ENCODE data around the gene ESYT1.
A peak's percentile ranks its signal among the peaks of the same experiment; 100 is the strongest.

Gene ESYT1

DNA sequence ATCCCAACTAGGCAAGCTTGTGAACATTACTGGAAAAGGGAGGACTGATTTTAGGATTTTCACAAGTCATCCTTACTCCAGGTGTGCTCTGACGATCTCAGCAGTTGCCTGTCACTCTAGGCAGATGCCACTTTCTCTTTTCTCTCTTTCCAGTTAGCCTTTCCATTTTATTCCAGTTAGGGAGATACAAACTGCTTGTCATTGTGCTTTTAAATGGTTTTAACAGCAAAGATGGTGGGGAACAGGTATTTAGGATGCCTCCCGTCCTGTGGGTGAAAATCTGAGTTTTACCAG, 22.5 kb upstream of the ESYT1 start:
- peaks cover 11% of the 10 kb centered on the region for H3K4me1 ChIP-seq (ENCODE audit: insufficient read depth, poor library complexity, severe bottlenecking)
- ATAC-seq (ENCODE audit: low read depth) = no peak
- TF ChIP-seq, protein P1, sequence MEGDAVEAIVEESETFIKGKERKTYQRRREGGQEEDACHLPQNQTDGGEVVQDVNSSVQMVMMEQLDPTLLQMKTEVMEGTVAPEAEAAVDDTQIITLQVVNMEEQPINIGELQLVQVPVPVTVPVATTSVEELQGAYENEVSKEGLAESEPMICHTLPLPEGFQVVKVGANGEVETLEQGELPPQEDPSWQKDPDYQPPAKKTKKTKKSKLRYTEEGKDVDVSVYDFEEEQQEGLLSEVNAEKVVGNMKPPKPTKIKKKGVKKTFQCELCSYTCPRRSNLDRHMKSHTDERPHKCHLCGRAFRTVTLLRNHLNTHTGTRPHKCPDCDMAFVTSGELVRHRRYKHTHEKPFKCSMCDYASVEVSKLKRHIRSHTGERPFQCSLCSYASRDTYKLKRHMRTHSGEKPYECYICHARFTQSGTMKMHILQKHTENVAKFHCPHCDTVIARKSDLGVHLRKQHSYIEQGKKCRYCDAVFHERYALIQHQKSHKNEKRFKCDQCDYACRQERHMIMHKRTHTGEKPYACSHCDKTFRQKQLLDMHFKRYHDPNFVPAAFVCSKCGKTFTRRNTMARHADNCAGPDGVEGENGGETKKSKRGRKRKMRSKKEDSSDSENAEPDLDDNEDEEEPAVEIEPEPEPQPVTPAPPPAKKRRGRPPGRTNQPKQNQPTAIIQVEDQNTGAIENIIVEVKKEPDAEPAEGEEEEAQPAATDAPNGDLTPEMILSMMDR (IDR thresholded peaks at IDR 0.05; ENCODE audit: poor library complexity, severe bottlenecking) = no peak
- peaks cover 55% of the 10 kb centered on the region for H3K36me3 ChIP-seq (ENCODE audit: low read depth)
- no peaks in the 10 kb centered on the region for H3K27me3 ChIP-seq (ENCODE audit: insufficient read depth, poor library complexity, severe bottlenecking)
- H3K4me3 ChIP-seq (ENCODE audit: severe bottlenecking) = peak overlapping the region; percentile 77
- H3K9me3 ChIP-seq (ENCODE audit: severe bottlenecking) = no peaks in the 10 kb centered on the region
- no peak for DNase-seq (ENCODE audit: low spot score)
- H3K27ac ChIP-seq (ENCODE audit: poor library complexity, severe bottlenecking) = peak overlapping the region; percentile 69

DNA sequence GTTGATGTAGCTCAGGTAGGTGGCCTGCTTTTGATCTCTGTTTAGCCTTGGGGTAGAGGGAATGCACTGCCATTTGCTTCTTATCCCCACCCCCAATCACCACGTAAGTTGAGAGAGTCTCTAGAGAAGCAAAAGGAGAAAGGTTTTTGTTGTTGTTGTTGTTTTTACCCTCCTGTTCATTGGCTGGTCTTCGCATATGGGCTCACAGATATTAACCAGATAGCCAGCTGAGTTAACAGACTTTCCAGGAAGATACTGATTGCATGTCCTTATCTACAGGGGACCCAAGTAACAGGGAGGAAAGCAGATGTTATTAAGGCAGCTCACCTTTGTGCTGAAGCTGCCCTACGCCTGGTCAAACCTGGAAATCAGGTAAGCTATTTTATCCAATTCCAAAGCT, 20.8 kb upstream of the ESYT1 start:
- ATAC-seq (ENCODE audit: low read depth) = no peak
- no peaks in the 10 kb centered on the region for H3K9me3 ChIP-seq (ENCODE audit: severe bottlenecking)
- TF ChIP-seq, protein P1 (IDR thresholded peaks at IDR 0.05; ENCODE audit: poor library complexity, severe bottlenecking) = no peak
- H3K36me3 ChIP-seq (ENCODE audit: low read depth) = peaks cover 72% of the 10 kb centered on the region
- no peaks in the 10 kb centered on the region for H3K27me3 ChIP-seq (ENCODE audit: insufficient read depth, poor library complexity, severe bottlenecking)
- H3K4me1 ChIP-seq (ENCODE audit: insufficient read depth, poor library complexity, severe bottlenecking) = peaks cover 11% of the 10 kb centered on the region
- H3K27ac ChIP-seq (ENCODE audit: poor library complexity, severe bottlenecking) = no peak overlapping the region
- no peak for DNase-seq (ENCODE audit: low spot score)
- H3K4me3 ChIP-seq (ENCODE audit: severe bottlenecking) = no peak overlapping the region

DNA sequence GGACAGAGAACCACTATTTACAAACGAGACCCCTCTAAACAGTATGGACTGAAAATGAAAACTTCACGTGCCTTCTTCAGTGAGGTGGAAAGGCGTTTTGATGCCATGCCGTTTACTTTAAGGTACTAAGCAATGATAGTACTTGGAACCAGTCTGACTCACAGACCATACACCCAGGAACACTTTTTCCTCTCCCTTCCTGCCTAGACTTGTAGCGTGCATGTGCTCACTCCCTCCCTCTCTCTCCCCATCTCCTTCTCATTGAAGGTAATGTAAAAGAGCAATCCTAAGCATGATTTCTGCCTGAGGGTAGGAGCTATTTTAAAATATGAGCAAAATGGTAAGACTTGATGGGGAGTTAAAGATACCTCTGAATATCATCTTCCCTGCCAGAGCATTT, 17.5 kb upstream of the ESYT1 start:
- DNase-seq (ENCODE audit: low spot score) = no peak
- Histone ChIP-seq H3K27me3 (ENCODE audit: insufficient read depth, poor library complexity, severe bottlenecking) (no peaks in the 10 kb centered on the region), H3K27ac (ENCODE audit: poor library complexity, severe bottlenecking) (peak overlapping the region; percentile 28), H3K4me1 (ENCODE audit: insufficient read depth, poor library complexity, severe bottlenecking) (peaks cover 16% of the 10 kb centered on the region), H3K9me3 (ENCODE audit: severe bottlenecking) (no peaks in the 10 kb centered on the region), H3K4me3 (ENCODE audit: severe bottlenecking) (no peak overlapping the region), H3K36me3 (ENCODE audit: low read depth) (peaks cover 72% of the 10 kb centered on the region)
- peak; percentile 75 for ATAC-seq (ENCODE audit: low read depth)
- TF ChIP-seq, protein P1 (IDR thresholded peaks at IDR 0.05; ENCODE audit: poor library complexity, severe bottlenecking) = no peak

DNA sequence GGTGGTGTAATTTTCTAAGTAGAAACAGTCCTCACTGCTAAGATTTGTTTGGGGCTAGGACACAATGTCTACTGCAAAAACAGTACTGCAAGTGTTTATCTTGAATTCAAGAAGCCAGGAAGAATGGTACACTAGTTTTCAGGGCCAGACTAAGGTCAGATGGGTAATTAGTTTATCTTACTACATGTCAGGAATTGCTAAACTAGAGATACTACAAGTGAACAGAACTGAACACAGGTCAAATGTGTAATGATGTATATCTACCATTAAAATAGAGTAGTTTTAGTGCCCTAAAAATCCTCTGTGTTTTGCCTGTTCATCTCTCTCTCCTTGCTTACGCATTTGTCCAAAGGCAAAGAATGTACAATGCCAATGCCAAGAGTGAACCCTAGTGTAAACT, 14.0 kb upstream of the ESYT1 start:
- DNase-seq (ENCODE audit: low spot score) = no peak
- TF ChIP-seq, protein P1 (IDR thresholded peaks at IDR 0.05; ENCODE audit: poor library complexity, severe bottlenecking) = no peak
- Histone ChIP-seq H3K36me3 (ENCODE audit: low read depth) (peaks cover 50% of the 10 kb centered on the region), H3K27me3 (ENCODE audit: insufficient read depth, poor library complexity, severe bottlenecking) (no peaks in the 10 kb centered on the region), H3K4me1 (ENCODE audit: insufficient read depth, poor library complexity, severe bottlenecking) (peaks cover 13% of the 10 kb centered on the region), H3K4me3 (ENCODE audit: severe bottlenecking) (no peak overlapping the region), H3K9me3 (ENCODE audit: severe bottlenecking) (no peaks in the 10 kb centered on the region), H3K27ac (ENCODE audit: poor library complexity, severe bottlenecking) (peak overlapping the region; percentile 89)
- no peak for ATAC-seq (ENCODE audit: low read depth)

DNA sequence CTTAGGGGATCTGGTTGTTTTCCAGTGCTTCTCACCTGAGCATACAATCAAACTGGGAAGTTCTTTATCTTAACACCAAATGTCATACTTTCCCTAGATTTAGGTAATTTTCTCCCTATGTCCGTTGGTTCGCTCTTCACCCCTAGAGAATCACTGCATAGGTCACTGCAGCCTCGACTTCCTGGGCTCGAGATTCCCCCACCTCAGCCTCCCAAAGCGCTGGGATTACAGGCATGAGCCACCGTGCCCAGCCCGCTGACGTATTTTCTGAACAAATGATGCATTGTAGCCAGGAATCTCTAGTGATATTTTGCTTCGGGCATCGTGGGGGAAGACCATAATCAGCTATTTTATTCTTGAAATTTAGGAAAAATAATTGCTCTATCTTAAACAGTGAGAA, 12.7 kb upstream of the ESYT1 start:
- peaks cover 24% of the 10 kb centered on the region for H3K4me1 ChIP-seq (ENCODE audit: insufficient read depth, poor library complexity, severe bottlenecking)
- ATAC-seq (ENCODE audit: low read depth) (no peak), DNase-seq (ENCODE audit: low spot score) (no peak)
- H3K27ac ChIP-seq (ENCODE audit: poor library complexity, severe bottlenecking) = peak overlapping the region; percentile 89
- TF ChIP-seq, protein P1 (IDR thresholded peaks at IDR 0.05; ENCODE audit: poor library complexity, severe bottlenecking) = no peak
- H3K4me3 ChIP-seq (ENCODE audit: severe bottlenecking) = peak overlapping the region; percentile 62
- H3K27me3 ChIP-seq (ENCODE audit: insufficient read depth, poor library complexity, severe bottlenecking) = no peaks in the 10 kb centered on the region
- no peaks in the 10 kb centered on the region for H3K9me3 ChIP-seq (ENCODE audit: severe bottlenecking)
- H3K36me3 ChIP-seq (ENCODE audit: low read depth) = peaks cover 38% of the 10 kb centered on the region

Data from RWPE2 (cell line).